ENCODE data around the gene NEU4. TPM values are rescaled to one million over a fixed set of nuclear protein-coding genes. Genes with fewer than 3 reads are reported as not detected.
A peak's percentile ranks its signal among the peaks of the same experiment; 100 is the strongest.

Gene NEU4
- polyA plus RNA-seq, 1 donor from 2014 or later: not detected

GRCh38 chr2:241865957-241866789, 57.2 kb downstream of the NEU4 start:
- no peaks in the 10 kb centered on the region for H3K9me2 ChIP-seq (ENCODE audit: insufficient read depth, low read length)

More at GRCh38 chr2:241865957-241866789, 57.2 kb downstream of the NEU4 start:
- Histone ChIP-seq H3K9ac (ENCODE audit: low read length) (peak overlapping the region; percentile 45), H3F3A (ENCODE audit: insufficient read depth, low read length, poor library complexity, severe bottlenecking) (no peaks in the 10 kb centered on the region), H3K4me2 (ENCODE audit: low read length) (no peak overlapping the region), H2AFZ (ENCODE audit: low read depth, low read length) (no peak overlapping the region), H3K36me3 (ENCODE audit: insufficient read depth, low read length) (no peaks in the 10 kb centered on the region), H3K27ac (ENCODE audit: low read length) (peak overlapping the region; percentile 24), H3K4me3 (ENCODE audit: low read length) (peak overlapping the region; percentile 2), H3K9me3 (ENCODE audit: low read length) (no peaks in the 10 kb centered on the region), H4K20me1 (ENCODE audit: insufficient read depth) (no peaks in the 10 kb centered on the region), H3K79me2 (replicated peaks; ENCODE audit: insufficient read depth, low read length) (no peaks in the 10 kb centered on the region), H3K27me3 (ENCODE audit: insufficient read depth, low read depth, low read length) (no peaks in the 10 kb centered on the region)
- peak; percentile 24 for TF ChIP-seq SMC3 (conservative IDR thresholded peaks at IDR 0.05; ENCODE audit: poor library complexity)
- TF ChIP-seq EZH2 (IDR thresholded peaks at IDR 0.05; ENCODE audit: borderline replicate concordance, insufficient read depth, low read length, poor library complexity, severe bottlenecking): no peak
- peak; percentile 54 for TF ChIP-seq POLR2AphosphoS5 (IDR thresholded peaks at IDR 0.05)
- no peak for TF ChIP-seq RAD21 (conservative IDR thresholded peaks at IDR 0.05)
- no peak for TF ChIP-seq CTCF (IDR thresholded peaks at IDR 0.05; ENCODE audit: poor library complexity, severe bottlenecking)
- no peak for TF ChIP-seq TAF1 (IDR thresholded peaks at IDR 0.05; ENCODE audit: low read depth)
- TF ChIP-seq EP300 (conservative IDR thresholded peaks at IDR 0.05; ENCODE audit: poor library complexity, severe bottlenecking): no peak
- no peak for TF ChIP-seq REST (IDR thresholded peaks at IDR 0.05; ENCODE audit: borderline replicate concordance)
- no peak for TF ChIP-seq MXI1 (conservative IDR thresholded peaks at IDR 0.05; ENCODE audit: poor library complexity, severe bottlenecking)

Other genes starting within 250 kb of the NEU4 start
- 30.8 and 33.0 TPM in 2 replicates for gene THAP4, start 172.0 kb upstream of the NEU4 start, polyA plus RNA-seq
- 128 and 140 TPM in 2 replicates for gene ATG4B, start 171.5 kb upstream of the NEU4 start, polyA plus RNA-seq
- 33.5 and 42.2 TPM in 2 replicates for gene DTYMK, start 122.4 kb upstream of the NEU4 start, polyA plus RNA-seq
- gene ING5, start 107.2 kb upstream of the NEU4 start, polyA plus RNA-seq: 22.8 and 33.9 TPM in 2 replicates
- 12.6 and 16.0 TPM in 2 replicates for gene D2HGDH, start 74.6 kb upstream of the NEU4 start, polyA plus RNA-seq
- not detected in 2 replicates for gene GAL3ST2, start 32.4 kb upstream of the NEU4 start, polyA plus RNA-seq
- not detected in 2 replicates for gene PDCD1, start 49.7 kb downstream of the NEU4 start, polyA plus RNA-seq
- 1.2 and 1.8 TPM in 2 replicates for gene RTP5, start 60.5 kb downstream of the NEU4 start, polyA plus RNA-seq

All from neural cell (in vitro differentiated cells).